ENCODE data around the gene SLC10A7.

DNA sequence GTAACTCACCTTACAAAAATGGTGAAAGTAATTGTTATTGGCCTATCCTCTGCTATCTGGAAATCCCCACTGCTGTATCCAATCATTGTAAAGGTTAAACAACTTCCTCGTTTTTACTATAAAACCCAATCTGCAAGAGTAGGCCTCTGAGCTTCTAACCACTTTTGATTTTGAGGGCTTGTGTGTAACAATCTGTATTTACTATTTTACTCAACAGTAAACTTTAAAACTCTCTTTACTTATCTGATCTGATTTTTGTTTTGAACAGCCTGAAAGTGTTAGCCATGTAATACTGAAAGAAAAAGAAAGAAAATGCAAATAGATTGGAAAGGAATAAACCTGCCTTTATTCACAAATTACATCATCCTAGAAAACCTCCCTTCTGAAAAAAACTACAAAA lies 63.1 kb downstream of the SLC10A7 start:
- TF ChIP-seq, protein P1, sequence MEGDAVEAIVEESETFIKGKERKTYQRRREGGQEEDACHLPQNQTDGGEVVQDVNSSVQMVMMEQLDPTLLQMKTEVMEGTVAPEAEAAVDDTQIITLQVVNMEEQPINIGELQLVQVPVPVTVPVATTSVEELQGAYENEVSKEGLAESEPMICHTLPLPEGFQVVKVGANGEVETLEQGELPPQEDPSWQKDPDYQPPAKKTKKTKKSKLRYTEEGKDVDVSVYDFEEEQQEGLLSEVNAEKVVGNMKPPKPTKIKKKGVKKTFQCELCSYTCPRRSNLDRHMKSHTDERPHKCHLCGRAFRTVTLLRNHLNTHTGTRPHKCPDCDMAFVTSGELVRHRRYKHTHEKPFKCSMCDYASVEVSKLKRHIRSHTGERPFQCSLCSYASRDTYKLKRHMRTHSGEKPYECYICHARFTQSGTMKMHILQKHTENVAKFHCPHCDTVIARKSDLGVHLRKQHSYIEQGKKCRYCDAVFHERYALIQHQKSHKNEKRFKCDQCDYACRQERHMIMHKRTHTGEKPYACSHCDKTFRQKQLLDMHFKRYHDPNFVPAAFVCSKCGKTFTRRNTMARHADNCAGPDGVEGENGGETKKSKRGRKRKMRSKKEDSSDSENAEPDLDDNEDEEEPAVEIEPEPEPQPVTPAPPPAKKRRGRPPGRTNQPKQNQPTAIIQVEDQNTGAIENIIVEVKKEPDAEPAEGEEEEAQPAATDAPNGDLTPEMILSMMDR (IDR thresholded peaks at IDR 0.05; ENCODE audit: insufficient read depth, low read length, poor library complexity, severe bottlenecking) = no peak
- no peak for TF ChIP-seq EZH2phosphoT487 (conservative IDR thresholded peaks at IDR 0.05; ENCODE audit: low read length)

All from SU-DHL-6 (cell line).